Kidney epithelial cell (primary cell): Measurements from ENCODE around the gene SDF4. TPM values are rescaled to one million over a fixed set of nuclear protein-coding genes. Genes with fewer than 3 reads are reported as not detected.

ENCODE experiments used
- DNase-seq: peaks from one replicate; pipeline ENCODE4 v3.0.0-alpha.2; 2010; ENCODE audit warnings: low read depth
- H3K27me3 ChIP-seq: 2 replicates; pipeline ENCODE4 v1.6.0; 2011; ENCODE audit warnings: low read length; ENCODE audit not compliant: control insufficient read depth, insufficient read depth
- H3K36me3 ChIP-seq: 2 replicates; pipeline ENCODE4 v1.5.1; 2011; ENCODE audit warnings: low read length; ENCODE audit not compliant: control insufficient read depth, insufficient read depth
- H3K4me3 ChIP-seq: 2 replicates; pipeline ENCODE4 v1.5.1; 2011; ENCODE audit warnings: low read depth, mild to moderate bottlenecking, control low read depth, low read length
- CTCF ChIP-seq: IDR thresholded peaks from 2 replicates; pipeline ENCODE4 v1.5.1; 2011; ENCODE audit warnings: mild to moderate bottlenecking, moderate library complexity, low read length, control low read depth, inconsistent platforms; ENCODE audit not compliant: insufficient read depth, poor library complexity, severe bottlenecking
- total RNA-seq: library from RNA; depleted of rRNA; stranded (reverse); fragments of >200 nt; gene quantifications from 2 replicates; pipeline ENCODE4 v1.2.3, GENCODE V29; 2015

SDF4 gene
- total RNA-seq, 1 donor from 2014 or later: 153 TPM

GRCh38 chr1:1213345-1214265 is 18.2 kb downstream of the SDF4 start, which contains the start of gene TNFRSF4:
Gene TNFRSF4, minus strand, starts transcription at chr1:1214153. Its CDS starts 26 bp downstream, at chr1:1214127.
- DNase-seq: no peak
- no peak for TF ChIP-seq CTCF
- Histone ChIP-seq H3K36me3 (peaks cover 1% of the 10 kb centered on the region), H3K27me3 (no peaks in the 10 kb centered on the region), H3K4me3 (no peak within 1 kb of the TSS)

- H3K4me3 ChIP-seq: no peak overlapping the region
- peaks cover 1% of the 10 kb centered on the region for H3K36me3 ChIP-seq
- TF ChIP-seq CTCF: no peak
- H3K27me3 ChIP-seq: no peaks in the 10 kb centered on the region
- DNase-seq: no peak
Measured at GRCh38 chr1:1212780-1213344, 18.9 kb downstream of the SDF4 start.

DNA sequence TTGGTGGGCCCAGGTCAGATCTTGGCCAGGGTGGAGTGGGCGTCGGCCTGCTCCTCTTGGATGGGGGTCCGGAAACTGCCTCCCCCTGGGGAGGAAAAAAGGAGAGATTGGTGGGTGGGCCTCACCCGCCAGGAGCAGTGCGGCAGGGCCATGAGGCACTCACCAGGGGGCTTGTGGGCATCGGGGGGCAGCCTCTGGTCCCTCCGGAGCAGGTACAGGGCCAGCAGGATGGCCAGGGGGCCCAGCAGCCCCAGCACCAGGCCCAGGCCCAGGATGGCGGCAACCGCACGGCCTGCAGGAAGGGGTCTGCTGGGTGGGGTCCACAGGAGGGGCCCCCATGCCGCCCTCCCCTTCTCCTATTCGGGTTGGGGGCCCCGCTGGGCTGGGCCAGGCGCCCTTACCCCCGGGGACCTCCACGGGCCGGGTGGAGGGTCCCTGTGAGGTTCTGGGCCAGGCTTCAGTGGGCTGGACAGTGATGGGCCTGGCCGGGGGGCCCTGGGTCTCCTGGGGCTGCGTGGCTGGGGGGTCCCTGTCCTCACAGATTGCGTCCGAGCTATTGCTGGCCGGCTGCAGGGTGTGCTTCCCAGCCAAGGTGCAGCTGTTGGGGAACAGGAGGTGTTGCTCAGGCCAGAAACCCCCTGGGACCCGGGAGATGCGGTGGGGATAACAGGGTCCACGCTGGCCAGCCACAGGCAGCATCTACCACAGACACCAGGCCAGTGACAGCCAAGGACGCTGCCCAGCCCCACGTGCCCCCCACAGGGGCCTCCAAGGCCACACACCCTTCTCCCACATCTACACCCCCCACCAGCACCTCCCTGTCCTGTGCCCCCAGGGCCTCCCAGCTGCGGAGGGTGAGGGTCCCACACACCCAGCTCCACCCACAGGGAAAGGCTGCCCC is 20.0 kb downstream of the SDF4 start:
- no peak for TF ChIP-seq CTCF
- H3K4me3 ChIP-seq: no peak overlapping the region
- DNase-seq: no peak
- H3K36me3 ChIP-seq: peaks cover 1% of the 10 kb centered on the region
- H3K27me3 ChIP-seq: peaks cover 2% of the 10 kb centered on the region

- peaks cover 9% of the 10 kb centered on the region for H3K27me3 ChIP-seq
- no peak overlapping the region for H3K4me3 ChIP-seq
- DNase-seq: no peak
- TF ChIP-seq CTCF: no peak
- peaks cover 1% of the 10 kb centered on the region for H3K36me3 ChIP-seq
Measured at GRCh38 chr1:1210726-1211540, 20.9 kb downstream of the SDF4 start.

DNA sequence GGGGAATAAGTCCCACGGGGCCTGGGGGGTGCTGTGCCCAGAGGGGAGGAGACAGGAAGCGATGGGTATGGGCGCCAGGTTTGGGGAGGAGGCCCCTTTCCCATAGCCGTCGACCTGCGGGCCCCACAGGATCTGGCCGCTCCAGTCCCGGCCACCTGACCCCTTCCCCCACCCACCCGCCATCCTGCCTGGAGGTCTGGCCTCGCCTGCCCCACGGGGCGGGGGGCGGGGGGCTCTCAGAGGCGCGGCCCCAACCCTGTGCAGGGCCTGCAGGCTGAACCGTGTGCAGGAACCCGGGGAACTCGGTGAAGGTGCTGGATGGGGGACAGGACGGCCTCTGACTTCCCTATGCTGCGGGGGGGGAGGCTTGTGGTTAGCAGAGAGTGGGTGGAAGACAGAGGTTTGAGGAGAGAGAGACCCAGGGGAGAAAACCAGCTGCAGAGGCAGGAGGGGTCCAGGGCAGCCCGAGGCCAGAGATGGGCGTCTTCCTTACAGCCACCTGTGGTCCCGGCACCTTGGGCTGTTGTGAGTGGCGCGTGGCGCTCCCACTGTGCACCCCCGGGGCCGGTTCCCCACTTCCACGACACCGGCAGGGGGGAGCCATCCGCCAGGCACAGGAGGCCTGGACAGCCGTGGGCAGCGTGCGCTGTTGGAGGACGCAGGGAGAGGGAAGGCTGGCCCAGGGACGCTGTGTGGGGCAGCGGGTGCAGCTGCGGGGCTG is 22.9 kb downstream of the SDF4 start:
- TF ChIP-seq CTCF: no peak
- Histone ChIP-seq H3K27me3 (peaks cover 14% of the 10 kb centered on the region), H3K4me3 (no peak overlapping the region), H3K36me3 (no peaks in the 10 kb centered on the region)
- no peak for DNase-seq
